Smooth muscle cell (in vitro differentiated cells): Measurements from ENCODE around the gene UQCC2. TPM values are rescaled to one million over a fixed set of nuclear protein-coding genes. Genes with fewer than 3 reads are reported as not detected.

Source experiments
- DNase-seq: peaks from one replicate; lab custom pipeline; 2025; ENCODE audit not compliant: unreplicated experiment; lab: John Stamatoyannopoulos, UW
- H2AFZ ChIP-seq: fragments of 200-600 bp; sonication (generic); 2 replicates; pipeline ENCODE4 v1.6.0; 2016; ENCODE audit warnings: antibody characterized with exemption, low read depth, mild to moderate bottlenecking
- H3F3A ChIP-seq: fragments of 200-600 bp; sonication (generic); 2 replicates; pipeline ENCODE4 v1.6.0; 2017; ENCODE audit warnings: antibody characterized with exemption, low read depth
- H3K27ac ChIP-seq: fragments of 200-600 bp; sonication (generic); 2 replicates; pipeline ENCODE4 v1.5.1; 2016; ENCODE audit warnings: low read depth, mild to moderate bottlenecking
- H3K27me3 ChIP-seq: fragments of 200-600 bp; sonication (generic); 2 replicates; pipeline ENCODE4 v1.6.1; 2016; ENCODE audit warnings: low read depth, mild to moderate bottlenecking
- H3K36me3 ChIP-seq: fragments of 200-600 bp; sonication (generic); 2 replicates; pipeline ENCODE4 v1.5.1; 2016; ENCODE audit warnings: low read depth
- H3K4me1 ChIP-seq: fragments of 200-600 bp; sonication (generic); 2 replicates; pipeline ENCODE4 v1.5.1; 2016; ENCODE audit warnings: low read depth
- H3K4me2 ChIP-seq: fragments of 200-600 bp; sonication (generic); 2 replicates; pipeline ENCODE4 v1.6.0; 2016; ENCODE audit warnings: mild to moderate bottlenecking
- H3K4me3 ChIP-seq: fragments of 200-600 bp; sonication (generic); 2 replicates; pipeline ENCODE4 v1.5.1; 2016; ENCODE audit warnings: mild to moderate bottlenecking
- H3K79me2 ChIP-seq: fragments of 200-600 bp; sonication (generic); 2 replicates; pipeline ENCODE4 v1.6.0; 2016; ENCODE audit warnings: low read depth, mild to moderate bottlenecking
- H3K9ac ChIP-seq: fragments of 200-600 bp; sonication (generic); 2 replicates; pipeline ENCODE4 v1.6.0; 2016; ENCODE audit warnings: low read depth
- H3K9me3 ChIP-seq: fragments of 200-600 bp; sonication (generic); replicated peaks from 2 replicates; pipeline ENCODE4 v1.5.1; 2016; ENCODE audit warnings: low read depth
- H4K20me1 ChIP-seq: fragments of 200-600 bp; sonication (generic); 2 replicates; pipeline ENCODE4 v1.6.0; 2016; ENCODE audit warnings: low read depth
- CTCF ChIP-seq: fragments of 200-600 bp; sonication (generic); IDR thresholded peaks from 2 replicates; pipeline ENCODE4 v1.5.1; 2017; ENCODE audit warnings: borderline replicate concordance, mild to moderate bottlenecking, antibody characterized with exemption; ENCODE audit not compliant: insufficient read depth, poor library complexity, severe bottlenecking
- WGBS: methylation state at CpG from one replicate; pipeline ENCODE4 v1.1.7; 2016; ENCODE audit warnings: low lambda C conversion rate; 5-methylcytosine and 5-hydroxymethylcytosine counted together
- polyA plus RNA-seq: library from polyadenylated mRNA; unstranded; fragments of >200 nt; fragmentation: Nextera tagmentation; extraction: Ambion mirVana; gene quantifications from 2 replicates; pipeline ENCODE4 v1.2.1, GENCODE V29; 2016
- total RNA-seq: library from RNA; depleted of rRNA; stranded (reverse); fragments of >200 nt; gene quantifications from 2 replicates; pipeline ENCODE4 v1.2.3, GENCODE V29; 2014

Gene UQCC2
- total and polyA plus RNA-seq, 2 experiments from 2014 or later: 67.3 to 208 TPM

- H3K4me3 ChIP-seq: no peak overlapping the region
- H3K4me2 ChIP-seq: no peak overlapping the region
- no peaks in the 10 kb centered on the region for H3K36me3 ChIP-seq
- no peak for TF ChIP-seq CTCF
- H3F3A ChIP-seq: peaks cover 5% of the 10 kb centered on the region
- H4K20me1 ChIP-seq: no peaks in the 10 kb centered on the region
- no peaks in the 10 kb centered on the region for H3K27me3 ChIP-seq
- DNase-seq: no peak
- H3K79me2 ChIP-seq: no peaks in the 10 kb centered on the region
- WGBS: 87% methylated on average over 15 of the region's 15 CpGs
- no peaks in the 10 kb centered on the region for H3K4me1 ChIP-seq
- H3K27ac ChIP-seq: no peak overlapping the region
- no peak overlapping the region for H3K9ac ChIP-seq
- no peaks in the 10 kb centered on the region for H3K9me3 ChIP-seq
- H2AFZ ChIP-seq: no peak overlapping the region
Measured at GRCh38 chr6:33696548-33697518, 14.7 kb downstream of the UQCC2 start.

GRCh38 chr6:33696076-33696475 lies 15.4 kb downstream of the UQCC2 start:
- no peaks in the 10 kb centered on the region for H3K4me1 ChIP-seq

GRCh38 chr6:33695451-33695887 lies 16.0 kb downstream of the UQCC2 start:
- peak overlapping the region; percentile 75 for H3K27ac ChIP-seq
- no peaks in the 10 kb centered on the region for H3K79me2 ChIP-seq
- no peaks in the 10 kb centered on the region for H3K36me3 ChIP-seq
- no peak overlapping the region for H3K9ac ChIP-seq
- no peak overlapping the region for H3K4me3 ChIP-seq
- 95% methylated on average over 16 of the region's 16 CpGs for WGBS
- no peaks in the 10 kb centered on the region for H4K20me1 ChIP-seq
- H2AFZ ChIP-seq: no peak overlapping the region
- no peak overlapping the region for H3K4me2 ChIP-seq
- H3K9me3 ChIP-seq: no peaks in the 10 kb centered on the region
- H3K4me1 ChIP-seq: no peaks in the 10 kb centered on the region
- no peak for DNase-seq
- no peaks in the 10 kb centered on the region for H3K27me3 ChIP-seq
- H3F3A ChIP-seq: peaks cover 5% of the 10 kb centered on the region
- TF ChIP-seq CTCF: no peak

More at GRCh38 chr6:33696076-33696475, 15.4 kb downstream of the UQCC2 start:
- no peak for TF ChIP-seq CTCF
- H3K27ac ChIP-seq: no peak overlapping the region
- no peaks in the 10 kb centered on the region for H3K27me3 ChIP-seq
- no peaks in the 10 kb centered on the region for H4K20me1 ChIP-seq
- H3K9ac ChIP-seq: no peak overlapping the region
- WGBS: 96% methylated on average over 10 of the region's 10 CpGs
- DNase-seq: no peak
- no peak overlapping the region for H2AFZ ChIP-seq
- H3K4me3 ChIP-seq: no peak overlapping the region
- peaks cover 5% of the 10 kb centered on the region for H3F3A ChIP-seq
- H3K9me3 ChIP-seq: no peaks in the 10 kb centered on the region
- H3K79me2 ChIP-seq: no peaks in the 10 kb centered on the region
- H3K36me3 ChIP-seq: no peaks in the 10 kb centered on the region
- no peak overlapping the region for H3K4me2 ChIP-seq
